A673 (cell line): ENCODE data around the gene AFAP1L1. TPM values are rescaled to one million over a fixed set of nuclear protein-coding genes. Genes with fewer than 3 reads are reported as not detected.

Experiments
- BruUV-seq: library from RNA; stranded (reverse); fragments of 400-500 nt; replicated peaks from 2 replicates; lab custom pipeline; 2021; lab: Mats Ljungman, UMichigan
- CTCF ChIA-PET: fragments of 300-600 bp; sonication (Branson Sonifier 250); formaldehyde crosslinking; loops from one replicate; lab custom pipeline; 2022; ENCODE audit warnings: antibody characterized with exemption; lab: Charles Lee
- POLR2A ChIA-PET: fragments of 300-600 bp; sonication (Branson Sonifier 250); formaldehyde crosslinking; loops from one replicate; lab custom pipeline; 2022; ENCODE audit warnings: antibody characterized with exemption; ENCODE audit not compliant: low non-redundant PET; lab: Charles Lee
- DNase-seq: peaks from one replicate; pipeline ENCODE4 v3.0.0-alpha.2; 2015; ENCODE audit warnings: low spot score
- H3K27ac ChIP-seq: fragments of 200-600 bp; sonication (generic); 2 replicates; pipeline ENCODE4 v1.5.1; 2016; ENCODE audit warnings: mixed run types, low read depth, mild to moderate bottlenecking, mixed read lengths, antibody characterized with exemption, low read length; ENCODE audit not compliant: poor library complexity, severe bottlenecking
- H3K27me3 ChIP-seq: fragments of 200-600 bp; sonication (generic); replicated peaks from 2 replicates; pipeline ENCODE4 v1.6.1; 2017; ENCODE audit warnings: mixed run types, low read depth, mild to moderate bottlenecking, mixed read lengths, antibody characterized with exemption, low read length; ENCODE audit not compliant: insufficient read depth, poor library complexity
- H3K36me3 ChIP-seq: fragments of 200-600 bp; sonication (generic); 2 replicates; pipeline ENCODE4 v1.6.1; 2016; ENCODE audit warnings: mixed run types, mild to moderate bottlenecking, mixed read lengths, antibody characterized with exemption, low read length; ENCODE audit not compliant: insufficient read depth, poor library complexity, severe bottlenecking
- H3K4me1 ChIP-seq: fragments of 200-600 bp; sonication (generic); 2 replicates; pipeline ENCODE4 v1.6.1; 2017; ENCODE audit warnings: mixed run types, mild to moderate bottlenecking, mixed read lengths, antibody characterized with exemption, low read length; ENCODE audit not compliant: insufficient read depth, poor library complexity, severe bottlenecking
- H3K4me3 ChIP-seq: fragments of 200-600 bp; sonication (generic); 2 replicates; pipeline ENCODE4 v1.5.1; 2016; ENCODE audit warnings: low read depth, mixed run types, mild to moderate bottlenecking, mixed read lengths, low read length; ENCODE audit not compliant: poor library complexity, severe bottlenecking
- H3K9me3 ChIP-seq: fragments of 200-600 bp; sonication (generic); 2 replicates; pipeline ENCODE4 v1.6.1; 2016; ENCODE audit warnings: mixed run types, low read depth, mild to moderate bottlenecking, mixed read lengths, antibody characterized with exemption, low read length; ENCODE audit not compliant: poor library complexity, severe bottlenecking
- EZH2 ChIP-seq: fragments of 200-600 bp; sonication (generic); IDR thresholded peaks from 2 replicates; pipeline ENCODE4 v1.6.1; 2017; ENCODE audit warnings: borderline replicate concordance, low read depth, mild to moderate bottlenecking, mixed read lengths, antibody characterized with exemption, low read length; ENCODE audit not compliant: poor library complexity, severe bottlenecking
- intact Hi-C: fragments of 100-400 bp; cut with micrococcal nuclease; formaldehyde crosslinking; loops from one replicate; pipeline ENCODE4 v1.10.0; 2022; ENCODE audit not compliant: unreplicated experiment
- total RNA-seq: library from RNA; stranded (reverse); gene quantifications from 2 replicates; pipeline ENCODE4 v1.2.3, GENCODE V29; 2021
- TF ChIP-seq, protein P1 (sequence below): fragments of 300-800, 200-600 bp; sonication (generic); conservative IDR thresholded peaks from 2 replicates; pipeline ENCODE4 v1.5.1; 2017; ENCODE audit warnings: low read depth, mild to moderate bottlenecking, antibody characterized with exemption, low read length, moderate library complexity, mixed read lengths

Gene AFAP1L1
- total RNA-seq, 1 experiment from 2014 or later, result 0.21 TPM

GRCh38 chr5:149358868-149359495, 87.3 kb downstream of the AFAP1L1 start:
- no TSS peak for BruUV-seq
- Histone ChIP-seq H3K9me3 (no peaks in the 10 kb centered on the region), H3K4me1 (peaks cover 10% of the 10 kb centered on the region), H3K36me3 (peaks cover 8% of the 10 kb centered on the region), H3K27me3 (no peaks in the 10 kb centered on the region), H3K27ac (no peak overlapping the region), H3K4me3 (peak overlapping the region; percentile 62)
- ChIA-PET POLR2A (no interaction called here), CTCF (interaction anchor here (0.9 to 2.2 kb wide), 2 partner anchors 8 to 42 kb away, joined by 5 to 11 read pairs; no protein-coding TSS in a partner anchor)
- intact Hi-C loops, result no loop called here
- no peak for DNase-seq
- TF ChIP-seq, protein P1, sequence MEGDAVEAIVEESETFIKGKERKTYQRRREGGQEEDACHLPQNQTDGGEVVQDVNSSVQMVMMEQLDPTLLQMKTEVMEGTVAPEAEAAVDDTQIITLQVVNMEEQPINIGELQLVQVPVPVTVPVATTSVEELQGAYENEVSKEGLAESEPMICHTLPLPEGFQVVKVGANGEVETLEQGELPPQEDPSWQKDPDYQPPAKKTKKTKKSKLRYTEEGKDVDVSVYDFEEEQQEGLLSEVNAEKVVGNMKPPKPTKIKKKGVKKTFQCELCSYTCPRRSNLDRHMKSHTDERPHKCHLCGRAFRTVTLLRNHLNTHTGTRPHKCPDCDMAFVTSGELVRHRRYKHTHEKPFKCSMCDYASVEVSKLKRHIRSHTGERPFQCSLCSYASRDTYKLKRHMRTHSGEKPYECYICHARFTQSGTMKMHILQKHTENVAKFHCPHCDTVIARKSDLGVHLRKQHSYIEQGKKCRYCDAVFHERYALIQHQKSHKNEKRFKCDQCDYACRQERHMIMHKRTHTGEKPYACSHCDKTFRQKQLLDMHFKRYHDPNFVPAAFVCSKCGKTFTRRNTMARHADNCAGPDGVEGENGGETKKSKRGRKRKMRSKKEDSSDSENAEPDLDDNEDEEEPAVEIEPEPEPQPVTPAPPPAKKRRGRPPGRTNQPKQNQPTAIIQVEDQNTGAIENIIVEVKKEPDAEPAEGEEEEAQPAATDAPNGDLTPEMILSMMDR, result no peak
- TF ChIP-seq EZH2, result no peak

- H3K27me3 ChIP-seq, result no peaks in the 10 kb centered on the region
- no peak overlapping the region for H3K27ac ChIP-seq
- intact Hi-C loops, result no loop called here
- H3K4me3 ChIP-seq, result no peak overlapping the region
- DNase-seq, result no peak
- no peaks in the 10 kb centered on the region for H3K36me3 ChIP-seq
- no TSS peak for BruUV-seq
- TF ChIP-seq EZH2, result no peak
- TF ChIP-seq, protein P1, result no peak
- CTCF ChIA-PET, result no interaction called here
- H3K4me1 ChIP-seq, result peaks cover 10% of the 10 kb centered on the region
- POLR2A ChIA-PET, result no interaction called here
- no peaks in the 10 kb centered on the region for H3K9me3 ChIP-seq
Observed at GRCh38 chr5:149360272-149360671, 88.6 kb downstream of the AFAP1L1 start.

GRCh38 chr5:149362541-149362940, 90.9 kb downstream of the AFAP1L1 start:
- no peak overlapping the region for H3K27ac ChIP-seq
- intact Hi-C loops, result no loop called here
- ChIA-PET CTCF (no interaction called here), POLR2A (no interaction called here)
- no peaks in the 10 kb centered on the region for H3K36me3 ChIP-seq
- TF ChIP-seq, protein P1, result no peak
- TF ChIP-seq EZH2, result no peak
- H3K9me3 ChIP-seq, result no peaks in the 10 kb centered on the region
- H3K4me3 ChIP-seq, result no peak overlapping the region
- BruUV-seq, result no TSS peak
- H3K4me1 ChIP-seq, result peaks cover 5% of the 10 kb centered on the region
- H3K27me3 ChIP-seq, result no peaks in the 10 kb centered on the region
- DNase-seq, result no peak
